Adipocyte (in vitro differentiated cells): ENCODE results near the gene LILRB5.
A peak's percentile ranks its signal among the peaks of the same experiment; 100 is the strongest.
"Not testable (repeated sequence)": the region's sequence is repeated elsewhere in the genome, so short reads cannot be mapped to it uniquely, and the experiment has no call there.

Experiments used
- DNase-seq: peaks from one replicate; pipeline ENCODE4 v3.0.0-alpha.2; 2015; ENCODE audit warnings: low read depth
- H3K27me3 ChIP-seq: replicated peaks from 2 replicates; pipeline ENCODE4 v1.7.0; 2013; ENCODE audit warnings: mild to moderate bottlenecking, low read length, moderate library complexity; ENCODE audit not compliant: control insufficient read depth, insufficient read depth
- H3K36me3 ChIP-seq: 2 replicates; pipeline ENCODE4 v1.7.0; 2013; ENCODE audit warnings: low read length, mild to moderate bottlenecking, moderate library complexity; ENCODE audit not compliant: control insufficient read depth, insufficient read depth, severe bottlenecking
- H3K4me1 ChIP-seq: 2 replicates; pipeline ENCODE4 v1.7.0; 2013; ENCODE audit warnings: mild to moderate bottlenecking, low read length, moderate library complexity; ENCODE audit not compliant: control insufficient read depth, insufficient read depth
- H3K4me3 ChIP-seq: 2 replicates; pipeline ENCODE4 v1.7.0; 2013; ENCODE audit warnings: mild to moderate bottlenecking, low read length, moderate library complexity
- H3K9ac ChIP-seq: 2 replicates; pipeline ENCODE4 v1.7.0; 2013; ENCODE audit warnings: mild to moderate bottlenecking, low read length, moderate library complexity
- H3K9me3 ChIP-seq: 2 replicates; pipeline ENCODE4 v1.7.0; 2013; ENCODE audit warnings: mild to moderate bottlenecking, low read length, moderate library complexity; ENCODE audit not compliant: control insufficient read depth

The LILRB5 gene

DNA sequence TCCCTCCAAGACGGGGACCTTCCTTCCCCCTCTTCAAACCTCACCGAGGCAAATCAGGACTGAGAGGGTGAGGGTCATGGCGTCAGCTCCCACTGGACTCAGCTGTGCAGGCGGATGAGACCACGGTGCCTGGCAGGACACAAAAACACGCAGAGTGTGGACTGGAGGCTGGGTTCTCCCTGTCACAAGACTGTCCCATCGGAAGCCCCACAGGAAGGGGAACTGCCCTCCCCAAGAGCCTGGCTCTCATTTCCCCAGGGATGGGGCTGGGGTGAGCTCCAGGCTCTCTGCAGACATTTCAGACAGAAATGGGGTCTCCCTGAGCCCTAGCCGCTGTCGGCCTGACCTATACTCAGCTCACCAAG, at the start of gene LILRB5:
Gene LILRB5 (minus strand): TSS at position 158 of the 365 bp plus-strand sequence. CDS start 80 bp downstream, at position 78.
- no peak within 1 kb of the TSS for H3K9ac ChIP-seq
- no peak for DNase-seq
- H3K36me3 ChIP-seq: no peaks in the 10 kb centered on the region
- H3K27me3 ChIP-seq: peaks cover 47% of the 10 kb centered on the region
- H3K4me3 ChIP-seq: no peak within 1 kb of the TSS
- H3K9me3 ChIP-seq: no peaks in the 10 kb centered on the region
- H3K4me1 ChIP-seq: no peaks in the 10 kb centered on the region

DNA sequence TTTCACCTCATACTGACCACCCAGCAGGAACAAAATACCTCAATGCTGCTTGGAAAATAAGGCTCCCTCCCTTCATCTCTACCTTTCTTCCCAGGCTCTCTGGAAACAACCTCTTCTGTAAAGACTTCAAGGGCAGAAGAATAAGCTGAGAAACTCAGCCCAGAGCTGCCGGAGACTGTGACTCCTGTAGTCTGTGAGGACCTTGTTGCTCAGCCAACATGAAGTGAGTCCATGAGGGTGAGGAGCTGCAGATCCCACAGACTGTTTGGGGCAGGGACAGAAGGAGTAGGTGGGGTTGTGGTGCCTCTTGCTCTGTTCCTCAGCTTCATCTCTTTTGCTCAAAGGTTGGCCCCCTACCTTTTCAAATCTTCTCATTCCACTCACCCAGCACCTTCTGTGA, 48.1 kb upstream of the LILRB5 start:
- H3K9me3 ChIP-seq: peaks cover 3% of the 10 kb centered on the region
- H3K36me3 ChIP-seq: no peaks in the 10 kb centered on the region
- H3K4me1 ChIP-seq: no peaks in the 10 kb centered on the region
- peaks cover 4% of the 10 kb centered on the region for H3K27me3 ChIP-seq
- no peak overlapping the region for H3K9ac ChIP-seq
- DNase-seq: no peak
- H3K4me3 ChIP-seq: no peak overlapping the region

DNA sequence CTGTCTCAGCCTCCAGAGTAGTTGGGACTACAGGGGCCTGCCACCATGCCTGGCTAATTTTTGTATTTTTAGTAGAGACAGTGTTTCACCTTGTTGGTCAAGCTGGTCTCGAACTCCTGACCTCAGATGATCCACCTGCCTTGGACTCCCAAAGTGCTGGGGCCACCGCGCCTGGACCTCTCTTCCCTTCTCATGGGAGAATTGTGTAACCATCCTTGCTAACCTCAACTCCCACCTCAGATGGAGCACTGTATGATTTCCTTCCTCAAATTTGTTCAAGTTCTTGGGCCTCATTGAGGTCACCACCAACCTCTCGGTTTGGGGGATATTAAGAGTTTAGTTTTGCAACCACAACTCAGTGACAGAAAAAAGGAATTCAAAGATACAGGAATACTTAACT, 45.2 kb upstream of the LILRB5 start:
- no peaks in the 10 kb centered on the region for H3K36me3 ChIP-seq
- H3K9me3 ChIP-seq: peaks cover 3% of the 10 kb centered on the region
- no peaks in the 10 kb centered on the region for H3K27me3 ChIP-seq
- no peak overlapping the region for H3K4me3 ChIP-seq
- H3K4me1 ChIP-seq: no peaks in the 10 kb centered on the region
- H3K9ac ChIP-seq: no peak overlapping the region
- no peak for DNase-seq

DNA sequence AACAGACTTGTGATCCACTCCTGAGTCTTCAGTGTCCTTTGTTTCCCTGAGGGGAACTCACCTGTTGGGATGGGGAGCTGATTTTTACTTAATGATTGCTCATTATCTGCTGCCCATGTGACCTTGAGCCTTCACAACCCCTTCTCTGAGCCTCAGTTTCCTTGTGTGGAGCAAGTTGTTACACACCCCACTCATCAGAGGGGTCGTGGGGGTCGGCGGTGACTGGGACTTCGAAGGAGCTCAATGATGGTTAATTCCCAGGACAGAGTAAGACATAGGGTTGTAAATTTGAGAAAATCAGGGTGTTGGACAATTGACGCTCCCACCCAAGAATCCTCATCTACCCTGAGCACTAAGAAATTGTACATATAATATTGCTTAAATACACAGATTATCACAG, 42.4 kb upstream of the LILRB5 start:
- Histone ChIP-seq H3K9me3 (peaks cover 3% of the 10 kb centered on the region), H3K9ac (no peak overlapping the region), H3K4me3 (no peak overlapping the region), H3K4me1 (no peaks in the 10 kb centered on the region), H3K36me3 (no peaks in the 10 kb centered on the region), H3K27me3 (peaks cover under 1% of the 10 kb centered on the region)
- no peak for DNase-seq

DNA sequence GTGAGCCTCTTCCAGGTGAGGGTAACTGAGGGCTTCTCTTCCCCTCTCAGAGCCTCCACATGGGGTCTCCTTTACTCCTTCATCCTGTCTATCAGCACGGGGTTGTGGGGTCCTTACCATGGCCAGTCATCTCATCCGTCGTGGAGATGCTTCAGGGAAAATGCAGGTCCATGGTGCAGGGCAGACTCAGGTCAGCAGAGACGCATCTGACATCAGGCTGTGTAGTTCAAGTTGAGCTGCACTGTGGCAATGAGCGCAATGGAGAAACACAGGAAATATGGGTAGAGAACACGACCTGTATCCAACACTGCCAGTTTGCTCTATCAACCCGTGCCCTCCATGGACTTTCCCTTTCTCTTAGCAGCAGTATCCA, 42.0 kb upstream of the LILRB5 start:
- Histone ChIP-seq H3K4me3 (no peak overlapping the region), H3K27me3 (peaks cover 5% of the 10 kb centered on the region), H3K36me3 (no peaks in the 10 kb centered on the region), H3K4me1 (no peaks in the 10 kb centered on the region), H3K9ac (no peak overlapping the region), H3K9me3 (peaks cover 4% of the 10 kb centered on the region)
- DNase-seq: no peak

DNA sequence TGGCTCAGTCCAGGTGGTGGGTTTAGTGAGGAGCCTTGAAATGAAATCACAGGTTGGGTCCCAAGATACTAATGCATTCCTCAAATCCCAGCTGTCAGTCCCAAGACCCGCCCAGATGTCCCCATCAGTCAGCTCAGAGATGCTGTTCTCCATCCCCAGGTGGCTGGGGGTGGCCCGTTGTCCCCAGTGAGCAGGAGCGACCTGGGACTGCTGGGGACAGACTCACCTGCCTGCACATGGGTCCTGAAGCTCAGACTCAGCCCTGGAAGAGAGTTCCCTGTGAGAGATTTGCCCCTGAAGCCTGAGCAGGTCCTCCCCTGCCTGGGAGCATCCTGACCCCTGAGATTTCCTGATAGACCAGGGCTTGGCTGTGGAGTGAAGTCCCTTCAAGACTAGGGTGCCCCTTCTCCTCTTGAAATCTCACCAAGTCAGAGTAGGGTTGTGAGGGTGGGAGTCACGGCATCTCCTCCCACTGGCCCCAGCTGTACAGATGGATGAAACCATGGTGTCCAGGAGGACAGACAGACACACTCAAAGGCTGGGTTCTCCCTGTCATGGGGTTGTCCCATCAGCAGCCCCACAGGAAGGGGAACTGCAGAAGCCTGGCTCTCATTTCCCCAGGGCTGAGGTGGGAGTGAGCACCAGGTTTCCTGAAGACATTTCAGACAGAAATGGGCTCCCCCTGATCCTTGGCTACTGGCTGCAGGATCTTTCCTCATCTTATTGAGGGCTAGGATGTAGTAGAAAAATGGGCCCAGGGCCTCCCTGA, 41.5 kb upstream of the LILRB5 start:
- H3K4me3 ChIP-seq: no peak overlapping the region
- H3K9ac ChIP-seq: no peak overlapping the region
- H3K9me3 ChIP-seq: peaks cover 10% of the 10 kb centered on the region
- H3K4me1 ChIP-seq: no peaks in the 10 kb centered on the region
- DNase-seq: no peak
- H3K36me3 ChIP-seq: no peaks in the 10 kb centered on the region
- H3K27me3 ChIP-seq: peaks cover 11% of the 10 kb centered on the region

DNA sequence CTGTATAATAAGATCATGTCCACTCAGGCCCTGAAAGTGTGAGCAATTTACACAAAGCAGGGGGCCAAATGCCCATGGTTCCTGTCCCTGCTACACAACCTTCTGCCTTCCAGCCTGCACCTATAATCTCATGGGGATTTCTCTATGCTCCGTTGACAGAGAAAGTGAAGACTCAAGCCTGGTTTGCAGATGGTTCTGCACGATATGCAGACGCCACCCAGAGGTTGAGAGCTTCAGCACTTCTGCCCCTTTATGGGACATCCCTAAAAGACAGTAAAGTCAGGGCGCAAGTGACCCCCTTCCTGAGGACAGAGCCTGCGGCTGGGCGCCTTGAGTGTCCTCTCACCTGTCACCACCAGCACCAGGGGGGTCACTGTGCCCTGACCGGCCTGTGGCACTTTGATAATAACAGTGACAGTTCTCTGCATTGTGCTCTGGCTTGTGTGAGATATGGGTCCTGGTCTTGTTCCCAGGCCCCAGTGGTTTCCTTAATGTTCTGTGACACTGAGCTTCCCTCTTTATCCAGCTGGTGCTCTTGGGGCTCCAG, 40.8 kb upstream of the LILRB5 start:
- Histone ChIP-seq H3K9me3 (peaks cover 13% of the 10 kb centered on the region), H3K27me3 (peaks cover 12% of the 10 kb centered on the region), H3K4me3 (no peak overlapping the region), H3K4me1 (no peaks in the 10 kb centered on the region), H3K9ac (no peak overlapping the region), H3K36me3 (no peaks in the 10 kb centered on the region)
- no peak for DNase-seq

DNA sequence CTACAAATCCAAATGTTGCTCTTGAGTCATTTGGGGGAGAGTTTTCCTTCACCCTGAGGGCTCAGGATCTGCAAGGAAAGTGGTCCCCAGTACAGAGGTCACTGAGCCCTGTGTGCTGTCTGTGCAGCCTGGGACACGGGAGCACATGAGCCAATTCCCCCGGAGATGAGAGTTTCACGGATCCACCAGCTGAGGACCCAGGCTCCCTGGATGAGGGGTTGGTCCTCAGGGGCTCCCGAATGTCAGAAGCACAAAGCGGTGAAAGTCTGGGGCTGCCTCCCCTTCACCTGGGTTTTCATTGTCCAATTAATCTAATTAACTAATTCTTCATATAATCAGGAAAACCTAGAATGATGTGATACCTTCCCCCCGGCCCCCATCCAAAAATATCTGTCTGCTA, 37.5 kb upstream of the LILRB5 start:
- no peak for DNase-seq
- H3K9ac ChIP-seq: no peak overlapping the region
- no peaks in the 10 kb centered on the region for H3K36me3 ChIP-seq
- peaks cover 13% of the 10 kb centered on the region for H3K9me3 ChIP-seq
- H3K27me3 ChIP-seq: peaks cover 12% of the 10 kb centered on the region
- no peak overlapping the region for H3K4me3 ChIP-seq
- no peaks in the 10 kb centered on the region for H3K4me1 ChIP-seq

DNA sequence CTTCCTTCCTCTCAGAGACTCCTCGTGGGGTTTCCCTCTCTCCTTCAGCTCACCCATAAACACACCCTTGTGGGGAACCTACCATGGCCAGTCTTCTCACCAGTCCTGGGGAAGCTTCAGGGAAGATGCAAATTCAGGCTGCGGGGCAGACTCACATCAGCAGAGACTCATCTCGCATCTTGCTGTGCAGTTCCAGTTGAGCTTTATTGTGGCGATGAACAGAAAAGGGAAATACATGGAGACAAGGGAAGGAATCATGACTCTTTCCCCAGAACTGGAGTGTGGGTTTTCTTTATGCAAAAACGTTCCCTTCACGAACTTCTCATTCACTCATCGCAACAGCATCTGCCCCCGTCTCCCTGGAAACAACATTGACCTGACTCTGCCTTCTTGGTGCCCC, 32.1 kb upstream of the LILRB5 start:
- H3K27me3 ChIP-seq, DNase-seq, H3K9ac ChIP-seq, H3K4me3 ChIP-seq, H3K9me3 ChIP-seq, H3K36me3 ChIP-seq, H3K4me1 ChIP-seq: not testable (repeated sequence)

DNA sequence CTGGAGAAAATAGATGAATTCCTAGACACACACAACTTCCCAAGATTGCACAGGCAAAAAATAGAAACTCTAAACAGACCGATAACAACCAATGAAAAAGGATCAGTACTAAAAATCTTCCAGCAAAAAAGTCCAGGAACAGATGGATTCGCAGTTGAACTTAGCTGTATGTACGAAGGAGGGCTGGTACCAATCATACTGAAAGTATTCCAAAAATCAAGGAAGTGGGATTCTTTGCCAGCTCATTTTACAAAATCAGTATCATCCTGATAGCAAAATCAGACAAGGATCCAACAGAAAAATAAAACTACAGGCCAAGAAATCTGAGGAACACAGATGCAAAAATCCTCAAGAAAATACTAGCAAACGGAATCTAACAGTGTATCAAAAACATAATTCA, 30.4 kb upstream of the LILRB5 start:
- Histone ChIP-seq H3K27me3 (peaks cover 14% of the 10 kb centered on the region), H3K9ac (no peak overlapping the region), H3K9me3 (no peaks in the 10 kb centered on the region), H3K4me3 (no peak overlapping the region), H3K4me1 (no peaks in the 10 kb centered on the region), H3K36me3 (no peaks in the 10 kb centered on the region)
- peak; percentile 15 for DNase-seq

DNA sequence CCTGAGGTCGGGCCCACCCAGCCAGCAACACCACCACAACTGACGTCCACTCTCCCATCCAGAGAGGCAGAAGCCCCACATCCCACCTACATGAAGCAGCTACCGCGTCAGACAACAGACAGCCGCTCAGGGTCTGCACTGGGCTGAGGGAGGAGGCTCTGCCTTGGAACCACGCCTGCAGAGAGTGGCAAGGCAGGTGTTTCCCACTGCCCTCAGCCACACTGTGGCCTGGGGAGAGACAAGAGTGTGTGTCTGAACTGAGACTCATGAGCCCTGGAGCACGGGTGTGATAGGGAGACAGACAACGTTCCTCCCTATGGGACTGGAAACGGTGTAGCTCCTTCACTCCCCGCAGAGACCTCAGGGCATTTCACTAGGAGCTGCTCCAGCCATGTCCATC, 29.2 kb upstream of the LILRB5 start:
- H3K4me3 ChIP-seq, H3K9me3 ChIP-seq, H3K4me1 ChIP-seq, H3K9ac ChIP-seq, DNase-seq, H3K36me3 ChIP-seq: not testable (repeated sequence)
- H3K27me3 ChIP-seq: peaks cover 20% of the 10 kb centered on the region
